CD4-positive, alpha-beta T cell treated with Interleukin-4 for 1 hour (primary cell): Measurements from ENCODE around the gene STK11IP.

Experiments used
- DNase-seq, 2 donors: peaks; one replicate each; pipeline ENCODE4 v3.0.0-alpha.2; 2020 to 2022

Gene STK11IP

DNA sequence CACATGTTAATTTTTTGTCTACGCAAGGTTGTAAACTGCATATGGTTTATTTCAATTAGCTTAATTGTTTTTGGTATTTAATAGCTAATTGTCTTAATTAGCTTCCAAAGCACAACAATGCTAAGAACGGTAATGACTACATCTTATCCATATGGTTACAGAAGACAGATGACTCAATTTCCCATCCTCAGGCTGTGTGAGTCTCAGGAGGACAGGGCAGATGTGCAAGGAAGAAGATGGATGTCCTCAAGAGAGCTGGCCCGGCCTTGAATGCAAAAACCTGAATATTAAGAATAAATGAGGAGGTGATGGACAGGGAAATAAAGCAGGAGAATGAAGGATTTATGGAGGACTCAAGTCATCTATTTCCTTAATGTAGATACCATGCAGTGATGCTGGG, 61.2 kb downstream of the STK11IP start:
- DNase-seq, result no peak

DNA sequence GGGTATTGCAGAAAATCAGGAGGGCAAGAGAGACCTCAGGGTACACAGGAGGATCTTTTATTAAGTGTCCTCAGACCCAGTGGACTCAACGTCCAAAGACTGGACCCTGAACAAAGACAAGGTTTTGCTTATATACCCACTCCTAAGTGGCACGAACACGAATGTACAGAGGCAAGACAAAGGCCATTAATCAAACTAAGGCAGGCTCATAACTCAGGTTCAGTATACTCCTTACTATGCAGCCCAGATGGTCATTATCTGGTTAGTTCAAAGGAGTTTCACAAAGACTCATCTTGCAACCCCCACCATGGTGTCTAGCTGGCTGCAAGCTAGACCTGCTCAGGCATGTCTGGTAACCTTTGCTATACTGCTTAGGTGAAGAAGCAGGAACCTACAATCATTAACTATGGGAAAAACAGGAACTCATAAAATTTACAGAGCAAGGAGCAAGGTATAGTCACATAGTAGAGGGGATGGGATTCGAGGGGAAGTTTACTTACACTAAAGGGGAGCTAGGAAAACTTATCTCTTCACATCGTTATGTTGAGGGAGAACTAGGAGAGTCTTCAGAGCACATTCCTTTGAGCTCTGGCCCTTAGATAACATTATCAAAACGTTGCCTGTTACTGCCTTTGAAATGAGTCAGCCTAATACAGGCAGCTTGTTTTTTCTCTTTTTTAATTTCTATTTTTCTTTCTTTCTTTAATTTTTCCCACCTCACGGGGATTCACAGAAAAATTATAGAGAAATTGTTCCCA, 63.7 kb downstream of the STK11IP start:
- no peak for DNase-seq

DNA sequence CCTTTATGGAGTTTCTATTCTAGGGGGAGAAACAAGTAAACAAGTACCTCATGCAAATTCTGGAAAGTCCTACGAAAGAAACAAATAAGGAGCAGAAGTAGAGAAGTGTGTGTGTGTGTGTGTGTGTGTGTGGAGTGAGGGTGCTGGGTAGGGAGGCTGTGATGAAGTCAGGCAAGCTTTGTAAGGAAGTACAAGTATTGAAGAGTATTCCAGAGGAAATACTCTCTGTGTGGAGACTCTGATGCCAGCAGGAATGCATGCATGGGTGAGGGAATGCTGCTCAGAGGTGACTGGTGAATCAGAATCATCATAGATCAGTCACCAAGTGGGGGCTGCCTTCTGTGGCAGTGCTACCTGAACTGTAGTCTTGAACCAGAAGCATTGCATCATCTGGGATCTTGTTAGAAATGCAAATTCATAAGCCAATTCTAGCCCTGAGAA, 64.3 kb downstream of the STK11IP start:
- DNase-seq, result no peak

DNA sequence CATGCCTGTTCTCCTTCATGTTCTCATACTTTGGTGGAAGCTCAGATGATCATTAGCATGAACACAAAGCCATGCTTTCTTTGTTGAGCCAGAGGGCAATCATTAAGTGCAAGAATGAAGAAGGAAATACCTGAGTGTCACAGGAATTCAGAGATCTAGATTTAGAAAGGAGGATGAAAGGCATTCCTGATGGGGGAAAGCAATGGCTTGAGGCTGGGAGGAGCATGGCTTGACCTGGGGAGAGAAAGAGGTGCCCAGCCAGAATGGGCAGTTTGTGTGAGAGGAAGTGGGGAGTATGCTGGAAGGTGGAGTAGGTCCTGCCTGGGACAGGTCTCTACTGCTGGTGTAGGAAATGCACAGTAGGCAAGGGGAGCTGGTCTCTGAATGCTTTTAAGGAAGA, 64.9 kb downstream of the STK11IP start:
- DNase-seq, result no peak

DNA sequence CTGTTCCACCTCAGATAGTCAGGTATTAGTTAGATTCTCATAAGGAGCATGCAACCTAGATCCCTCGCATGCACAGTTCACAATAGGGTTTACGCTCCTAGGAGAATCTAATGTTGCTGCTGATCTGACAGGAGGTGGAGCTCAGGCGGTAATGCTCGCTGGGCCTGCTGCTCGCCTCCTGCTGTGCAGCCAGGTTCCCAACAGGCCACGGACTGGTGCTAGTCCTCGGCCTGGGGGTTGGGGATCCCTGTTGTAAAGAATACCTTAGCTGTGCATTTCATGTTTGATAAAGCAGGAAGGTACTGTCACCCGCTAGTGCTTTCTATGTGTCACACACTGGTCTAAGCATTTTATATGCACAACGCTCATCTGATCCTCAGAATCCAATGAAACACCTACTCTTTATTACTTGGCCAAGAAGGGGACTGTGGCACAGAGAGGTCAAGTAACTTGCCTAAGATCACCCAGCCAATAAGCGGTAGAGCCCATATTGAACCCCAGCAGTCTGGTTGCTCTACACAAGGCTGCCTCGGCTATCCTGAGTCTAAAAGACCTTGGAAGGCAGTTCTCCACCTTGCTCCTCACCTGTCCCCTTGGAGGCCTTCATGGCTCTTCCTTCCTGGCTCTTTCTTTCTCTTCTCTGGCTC, 65.6 kb downstream of the STK11IP start:
- no peak for DNase-seq

DNA sequence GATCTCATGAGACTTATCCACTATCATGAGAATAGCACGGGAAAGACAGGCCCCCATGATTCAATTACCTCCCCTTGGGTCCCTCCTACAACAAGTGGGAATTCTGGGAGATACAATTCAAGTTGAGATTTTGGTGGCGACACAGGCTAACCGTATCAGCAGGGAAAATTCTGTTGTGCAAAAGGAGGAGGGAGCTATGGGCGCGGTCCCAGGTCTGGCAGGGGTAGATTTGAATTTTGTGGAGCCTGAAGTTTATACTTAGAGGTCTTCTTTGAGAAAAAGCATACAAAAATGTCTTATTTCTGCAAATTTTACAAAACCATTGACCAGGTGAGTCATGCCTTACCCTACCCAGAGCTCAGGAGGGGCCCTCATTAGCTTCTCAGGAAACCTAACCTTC, 66.4 kb downstream of the STK11IP start:
- no peak for DNase-seq

DNA sequence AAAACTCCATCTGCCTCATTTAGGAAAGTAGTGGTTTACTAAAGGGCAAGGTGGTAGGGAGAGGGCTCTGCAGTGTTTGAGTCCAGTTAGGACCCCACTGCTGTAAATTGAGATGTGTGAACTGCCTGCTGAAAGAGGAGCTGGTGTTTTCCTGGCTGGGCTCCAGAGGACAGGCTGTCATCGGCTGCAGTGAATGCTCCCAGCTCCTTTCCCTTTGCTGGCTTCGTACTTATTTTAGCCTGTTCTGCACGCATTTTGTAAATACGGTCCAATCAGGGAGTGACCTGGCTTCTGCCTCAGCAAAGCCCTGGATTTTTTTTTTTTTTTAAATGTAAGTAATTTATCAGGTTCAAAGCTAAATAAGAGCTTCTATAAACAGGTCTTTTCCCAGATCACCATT, 67.3 kb downstream of the STK11IP start:
- no peak for DNase-seq

DNA sequence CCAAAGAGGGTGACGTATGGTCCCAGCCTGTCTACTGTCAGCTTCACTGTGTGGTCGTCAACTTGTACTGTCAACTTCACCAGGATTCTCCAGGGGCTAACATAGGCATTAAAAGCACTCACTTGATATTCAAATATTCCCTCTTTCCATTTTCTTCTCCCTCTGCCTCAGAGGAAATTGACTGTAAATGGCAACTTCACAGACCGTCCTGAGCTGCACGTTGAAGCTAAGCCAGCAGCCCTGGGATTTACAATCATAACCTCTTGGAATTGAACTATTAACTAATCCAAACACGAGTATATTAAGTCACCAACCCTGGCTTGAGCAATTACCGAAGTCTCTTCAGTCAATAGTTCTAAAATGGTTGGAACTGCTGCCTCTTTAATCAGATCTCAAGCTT, 68.3 kb downstream of the STK11IP start:
- no peak for DNase-seq
